NCI-H345 treated with DMSO at 0.1 percent for 48 hours (cell line): ENCODE measurements around the gene HAPLN3.
A peak's percentile ranks its signal among the peaks of the same experiment; 100 is the strongest.
"Not testable (repeated sequence)": the region's sequence is repeated elsewhere in the genome, so short reads cannot be mapped to it uniquely, and the experiment has no call there.

Experiments
- DNase-seq: peaks from one replicate; lab custom pipeline; 2025; ENCODE audit not compliant: unreplicated experiment; lab: John Stamatoyannopoulos, UW

The HAPLN3 gene, protein sequence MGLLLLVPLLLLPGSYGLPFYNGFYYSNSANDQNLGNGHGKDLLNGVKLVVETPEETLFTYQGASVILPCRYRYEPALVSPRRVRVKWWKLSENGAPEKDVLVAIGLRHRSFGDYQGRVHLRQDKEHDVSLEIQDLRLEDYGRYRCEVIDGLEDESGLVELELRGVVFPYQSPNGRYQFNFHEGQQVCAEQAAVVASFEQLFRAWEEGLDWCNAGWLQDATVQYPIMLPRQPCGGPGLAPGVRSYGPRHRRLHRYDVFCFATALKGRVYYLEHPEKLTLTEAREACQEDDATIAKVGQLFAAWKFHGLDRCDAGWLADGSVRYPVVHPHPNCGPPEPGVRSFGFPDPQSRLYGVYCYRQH

DNA sequence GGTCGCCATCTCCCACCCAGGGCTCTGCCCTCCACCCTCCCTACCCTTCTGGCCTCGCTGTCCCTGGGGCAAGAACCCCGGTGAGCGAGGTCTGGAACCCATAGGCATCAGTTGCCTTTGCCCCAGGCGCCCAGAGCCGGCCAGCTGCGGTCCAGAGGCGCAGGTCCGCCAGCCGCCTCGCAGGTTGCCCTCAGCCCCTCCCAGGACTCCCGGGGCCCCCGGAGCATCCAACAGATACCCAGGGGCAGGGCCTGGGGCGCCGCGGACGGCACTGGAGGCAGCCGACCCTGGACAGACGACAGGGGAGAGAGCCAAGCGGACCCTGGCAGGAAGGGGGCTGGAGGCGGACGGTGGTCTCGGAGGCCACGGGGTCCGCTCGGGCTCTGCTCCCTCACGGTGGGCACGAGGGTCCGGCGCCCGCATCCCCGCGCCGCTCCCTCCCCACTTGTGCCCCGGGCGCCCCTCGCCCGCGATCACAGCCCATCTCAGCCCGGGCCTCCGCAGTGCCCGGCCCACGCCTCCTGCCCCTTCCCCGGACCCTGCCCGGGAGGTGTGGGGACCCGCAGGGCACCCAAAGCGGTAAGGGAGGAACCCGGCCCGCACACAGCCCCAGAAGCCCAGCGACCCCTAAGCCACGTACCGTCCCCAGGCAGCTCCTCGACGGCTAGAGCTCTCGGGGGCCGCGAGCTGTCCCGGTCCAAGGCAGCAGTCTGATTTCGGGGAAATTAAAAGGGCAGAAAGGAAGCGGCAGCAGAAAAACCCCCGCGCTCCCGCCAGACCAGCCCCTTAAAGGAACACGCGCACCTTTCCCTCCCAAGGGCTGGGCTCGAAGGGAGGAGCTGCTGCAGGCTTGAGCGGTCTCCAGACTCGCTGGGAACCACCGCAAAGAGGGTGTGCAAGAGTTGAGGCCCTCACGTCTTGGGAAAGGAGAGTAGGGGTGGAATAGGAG, at the start of gene HAPLN3:
Gene HAPLN3 (minus strand): TSS at position 726 of the 949 bp plus-strand sequence. CDS start 8,246 bp downstream, outside the sequence.
- DNase-seq = no peak

- DNase-seq = no peak
These were observed 44.8 kb upstream of the HAPLN3 start for GRCh38 chr15:88940110-88940675.

DNA sequence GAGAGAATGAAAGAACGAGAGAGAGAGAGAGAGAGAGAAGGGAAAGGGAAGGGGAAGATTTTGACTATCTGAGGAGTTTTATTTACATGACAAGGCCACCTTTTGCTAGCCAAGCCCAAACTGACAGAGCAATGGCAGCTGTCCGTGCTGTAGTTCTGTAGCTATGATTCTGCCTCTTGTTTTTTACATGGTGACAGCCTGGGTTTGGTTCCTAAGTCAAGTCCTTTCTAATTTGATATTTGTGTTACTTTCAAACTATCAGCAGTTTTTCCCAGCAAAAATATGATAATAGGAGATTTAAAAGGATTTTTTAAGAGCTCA, 44.1 kb upstream of the HAPLN3 start:
- no peak for DNase-seq

DNA sequence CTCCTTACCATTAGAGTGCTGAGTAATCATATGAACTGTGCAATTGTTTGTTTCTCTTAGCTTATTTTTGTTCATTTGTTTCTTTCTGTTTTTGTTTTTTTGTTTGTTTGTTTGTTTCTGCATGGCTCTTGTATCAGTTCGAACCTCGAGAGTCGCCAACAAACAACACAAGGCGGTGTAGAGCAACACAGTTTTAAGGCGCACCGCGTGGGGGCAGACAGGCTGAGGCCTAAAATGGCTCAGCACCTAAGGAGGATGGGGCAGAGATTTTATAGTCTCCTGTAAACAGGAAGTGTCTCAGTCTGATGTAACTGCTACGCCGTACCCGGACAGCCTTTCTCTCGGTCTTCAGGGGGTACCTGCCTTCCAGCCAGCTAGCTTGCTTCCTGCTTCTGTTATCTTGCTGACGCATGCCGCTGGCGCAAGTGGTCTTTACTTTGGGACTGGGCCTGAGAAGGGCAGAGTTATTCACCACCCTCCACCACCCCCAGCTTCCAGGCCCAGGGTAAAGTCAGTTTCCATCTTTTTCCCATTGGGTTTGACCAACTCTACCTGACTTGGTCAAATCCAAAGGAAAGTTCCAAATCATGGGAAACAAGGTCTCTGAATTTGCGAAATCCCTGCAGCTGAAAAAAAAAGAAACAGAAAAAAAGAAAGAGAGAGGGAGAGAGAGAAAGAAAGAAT, 43.6 kb upstream of the HAPLN3 start:
- DNase-seq = no peak

GRCh38 chr15:88934449-88934848, 39.1 kb upstream of the HAPLN3 start:
- DNase-seq = not testable (repeated sequence)

GRCh38 chr15:88932875-88933330, 37.6 kb upstream of the HAPLN3 start:
- DNase-seq = no peak

DNA sequence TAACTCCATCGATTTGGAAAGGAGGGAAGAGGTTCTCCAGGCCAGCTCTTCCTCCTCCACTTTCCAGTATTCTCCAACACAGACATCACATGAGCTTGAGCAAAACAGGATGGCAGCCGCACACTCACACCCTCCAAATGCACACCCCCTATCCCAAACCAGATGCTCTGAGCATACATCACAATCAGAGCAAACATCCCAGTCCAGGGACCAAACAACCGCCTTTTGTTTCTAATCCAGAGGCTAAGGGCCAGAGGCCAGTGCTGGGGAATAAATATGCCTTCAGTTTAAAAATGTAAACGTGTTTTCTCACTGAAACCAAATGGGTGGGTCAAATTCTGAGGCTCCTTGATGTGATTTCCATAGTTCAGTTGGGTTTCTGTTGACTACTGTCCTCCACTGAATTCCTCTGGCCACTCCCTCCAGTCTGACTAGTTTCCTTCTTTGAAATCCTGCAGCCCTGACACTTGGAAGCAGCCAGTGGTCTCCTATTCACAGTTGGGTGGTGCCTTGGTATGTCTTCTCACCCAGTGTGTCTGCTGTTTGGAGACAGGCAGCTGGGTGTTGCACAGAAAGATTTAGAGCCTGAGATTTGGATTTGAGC, 37.0 kb upstream of the HAPLN3 start:
- DNase-seq = no peak

DNA sequence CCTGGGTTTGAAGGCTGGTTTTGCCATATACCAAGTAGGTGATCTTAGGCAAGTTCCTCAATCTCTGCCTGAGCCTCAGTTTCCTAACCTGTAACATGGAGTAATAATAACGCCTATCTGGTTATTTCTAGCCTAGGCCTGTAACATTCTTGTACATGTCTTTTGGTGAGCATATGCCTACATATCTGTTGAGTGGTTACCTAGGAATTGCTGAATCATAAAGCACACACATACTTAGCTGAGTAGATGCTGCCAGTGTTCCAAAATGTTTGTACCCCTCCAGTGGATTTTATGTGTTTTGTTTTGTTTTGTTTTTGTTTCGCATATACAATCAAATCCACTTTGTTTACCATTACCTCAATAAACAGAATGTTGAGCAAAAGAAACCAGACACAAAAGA, 35.2 kb upstream of the HAPLN3 start:
- no peak for DNase-seq

GRCh38 chr15:88929358-88930098, 34.2 kb upstream of the HAPLN3 start:
- not testable (repeated sequence) for DNase-seq

DNA sequence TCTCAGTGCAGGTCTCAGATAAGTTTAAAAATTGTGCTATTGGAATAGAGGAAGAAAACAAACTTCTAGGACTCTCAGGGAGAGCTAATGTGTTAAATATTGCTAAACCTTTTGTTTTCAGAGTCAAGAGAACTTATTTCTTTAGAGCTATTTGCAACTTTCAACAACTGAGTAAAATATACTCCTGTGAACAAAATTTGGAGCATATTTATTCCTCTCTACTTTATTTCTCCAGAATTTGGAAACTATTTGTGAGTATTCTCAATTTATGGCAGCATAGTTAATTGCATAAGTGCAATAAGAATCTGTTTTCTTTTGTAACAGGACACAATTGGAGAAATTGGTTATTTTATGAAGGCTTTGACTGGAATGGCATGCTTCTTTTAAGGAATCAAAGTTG, 32.8 kb upstream of the HAPLN3 start:
- DNase-seq = not testable (repeated sequence)

- not testable (repeated sequence) for DNase-seq
These were observed 30.3 kb upstream of the HAPLN3 start for GRCh38 chr15:88925648-88926047.

- DNase-seq = not testable (repeated sequence)
These were observed 25.6 kb upstream of the HAPLN3 start for GRCh38 chr15:88920892-88921435.

DNA sequence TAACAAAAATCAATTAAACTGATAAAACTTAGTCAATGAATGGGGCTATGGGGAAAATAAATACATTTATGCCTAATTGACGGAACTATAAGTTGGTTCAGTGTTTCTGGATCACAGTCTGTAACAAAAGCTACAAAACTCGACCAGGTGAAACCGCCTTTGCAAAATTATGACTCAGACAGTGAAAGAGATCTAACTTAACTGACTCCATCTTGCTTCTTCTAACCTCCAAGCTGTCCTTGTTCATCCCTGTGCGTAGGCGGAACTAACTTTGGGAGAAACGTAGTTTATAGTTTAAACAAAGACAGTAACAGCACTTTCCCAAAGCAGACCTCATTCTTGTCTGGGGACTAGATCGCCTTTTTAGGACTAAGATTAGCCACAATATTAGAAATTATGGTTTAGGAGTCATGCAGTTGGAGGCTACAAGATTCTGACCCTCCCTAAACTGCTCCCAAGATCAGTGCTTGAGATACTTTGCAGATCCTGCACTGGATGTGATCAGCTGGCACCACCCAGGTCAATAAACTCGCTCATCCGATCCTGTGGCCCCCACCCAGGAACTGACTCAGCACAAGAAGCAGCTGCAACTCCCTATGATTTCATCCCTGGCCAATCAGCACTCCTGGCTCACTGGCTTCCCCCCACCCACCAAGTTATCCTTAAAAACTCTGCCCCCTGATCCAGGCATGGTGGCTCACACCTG, 25.0 kb upstream of the HAPLN3 start:
- DNase-seq = no peak

DNA sequence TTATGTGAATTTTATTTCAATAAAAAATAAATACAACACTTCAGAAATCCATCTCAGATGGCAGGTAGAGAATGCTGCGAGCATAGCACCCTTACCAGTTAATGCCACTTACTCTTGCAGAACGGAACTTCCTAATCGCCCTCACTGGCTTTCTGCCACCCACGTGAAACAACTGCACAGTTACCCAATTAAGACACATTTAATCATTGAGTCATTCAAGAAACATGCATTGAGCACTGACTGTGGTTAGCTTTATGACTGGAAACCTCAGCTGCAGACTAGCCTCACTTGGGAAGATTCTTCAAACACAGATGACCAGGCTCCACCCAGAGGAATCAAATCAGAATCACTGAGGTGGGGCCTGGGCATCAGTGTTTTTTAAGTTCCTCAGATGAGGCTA, 23.4 kb upstream of the HAPLN3 start:
- DNase-seq = no peak

DNA sequence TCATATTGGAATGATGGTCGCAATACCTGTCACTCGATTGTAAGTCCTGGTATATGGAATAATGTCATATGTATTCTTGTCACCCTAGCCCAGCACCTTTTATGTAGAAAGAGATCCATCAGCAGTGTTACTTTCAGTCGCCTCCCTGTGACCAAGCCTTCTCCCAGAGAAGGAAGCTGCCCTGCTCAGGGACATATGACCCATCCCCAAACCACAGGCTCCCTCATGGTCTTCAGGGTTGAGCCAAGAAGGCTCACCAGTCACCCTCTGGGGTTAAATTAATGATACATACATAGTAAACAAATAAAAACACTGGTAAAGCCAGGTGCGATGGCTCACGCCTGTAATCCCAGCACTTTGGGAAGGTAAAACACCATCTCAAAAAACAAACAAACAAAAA, 22.4 kb upstream of the HAPLN3 start:
- no peak for DNase-seq

DNA sequence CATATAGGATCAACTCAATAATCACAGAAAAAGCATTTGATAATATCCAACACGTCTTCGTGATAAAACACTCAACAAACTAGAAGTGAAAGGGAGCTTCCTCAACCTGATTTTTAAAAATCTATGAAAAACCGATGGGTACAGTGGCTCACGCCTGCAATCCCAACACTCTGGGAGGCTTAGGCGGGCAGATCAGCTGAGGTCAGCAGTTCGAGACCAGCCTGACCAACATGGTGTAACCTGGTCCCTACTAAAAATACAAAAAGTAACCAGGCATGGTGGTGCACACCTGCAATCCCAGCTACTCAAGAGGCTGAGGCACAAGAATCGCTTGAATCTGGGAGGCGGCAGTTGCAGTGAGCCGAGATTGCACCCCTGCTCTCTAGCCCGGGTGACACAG, 20.0 kb upstream of the HAPLN3 start:
- no peak for DNase-seq

DNA sequence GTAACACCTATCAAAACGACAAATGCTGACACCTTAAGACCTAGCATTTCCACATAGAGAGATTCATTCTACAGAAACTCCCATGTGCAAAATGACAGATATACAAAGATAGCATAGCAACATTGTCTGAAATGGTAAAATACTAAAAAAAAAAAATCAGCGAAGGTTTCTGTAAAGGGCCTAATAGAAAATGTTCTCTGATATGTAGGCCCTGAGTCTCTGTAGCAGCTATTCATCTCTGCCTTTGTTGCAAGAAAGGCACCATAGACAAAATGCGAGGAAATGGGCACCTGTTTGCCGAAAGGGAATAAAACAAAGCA, 18.5 kb upstream of the HAPLN3 start:
- no peak for DNase-seq

DNA sequence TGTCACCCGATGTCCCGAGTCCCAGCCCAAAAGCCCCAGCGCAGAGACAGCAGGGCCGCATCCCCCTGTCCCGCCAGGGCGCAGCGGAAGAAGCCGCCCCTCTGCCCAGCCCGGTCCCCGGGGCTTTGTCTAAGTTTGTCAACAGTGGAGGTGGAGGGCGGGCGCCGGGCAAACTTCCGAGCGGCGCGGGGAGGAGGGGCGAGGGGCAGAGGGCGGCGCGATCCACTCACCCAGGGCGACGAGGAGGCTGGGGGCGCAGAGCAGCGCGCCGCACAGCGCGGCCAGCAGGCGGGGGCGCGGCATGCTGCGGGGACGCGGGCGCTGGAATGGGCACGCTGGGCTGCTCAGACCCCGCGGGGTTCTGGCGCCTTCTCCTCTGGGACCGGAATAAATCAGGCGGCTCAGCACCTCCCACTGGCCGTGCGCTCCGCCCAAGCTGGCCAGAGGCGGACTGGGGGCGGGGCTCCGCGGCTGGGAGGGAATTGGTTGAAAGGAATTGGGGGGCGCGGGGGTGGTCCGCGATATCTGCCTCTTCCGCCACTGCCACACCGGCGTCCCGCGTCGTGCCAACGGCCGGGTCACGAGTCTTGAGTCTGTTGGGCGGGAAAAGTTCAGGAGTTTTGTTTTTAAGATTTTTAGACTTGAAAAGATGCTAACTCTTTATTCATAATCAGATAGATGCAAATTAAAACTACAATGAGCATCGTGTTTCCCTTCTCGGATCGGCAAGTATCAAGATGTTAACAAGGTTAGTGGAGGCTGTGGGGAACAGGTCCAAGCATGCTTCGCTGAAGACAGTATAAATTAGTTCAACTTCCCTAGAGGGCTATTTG, 17.9 kb upstream of the HAPLN3 start, which contains the start of gene MFGE8:
Gene MFGE8 (minus strand): TSS at position 363 of the 833 bp plus-strand sequence. CDS start 60 bp downstream, at position 303.
- peak; percentile 13 for DNase-seq
